Endothelial cell (in vitro differentiated cells): ENCODE measurements around the gene TCERG1L. TPM values are rescaled to one million over a fixed set of nuclear protein-coding genes. Genes with fewer than 3 reads are reported as not detected.

Experiments
- DNase-seq: peaks from one replicate; pipeline ENCODE4 v3.0.0; 2021; ENCODE audit warnings: low spot score
- H3K27ac Mint-ChIP-seq: one replicate; pipeline ENCODE4 v1.8.0; 2021; ENCODE audit warnings: mixed read lengths, inconsistent platforms; ENCODE audit not compliant: unreplicated experiment
- H3K27me3 Mint-ChIP-seq: one replicate; pipeline ENCODE4 v1.8.0; 2021; ENCODE audit warnings: mild to moderate bottlenecking, moderate library complexity, mixed read lengths, inconsistent platforms; ENCODE audit not compliant: unreplicated experiment
- H3K36me3 Mint-ChIP-seq: one replicate; pipeline ENCODE4 v1.8.0; 2021; ENCODE audit warnings: mild to moderate bottlenecking, low read depth, mixed read lengths, inconsistent platforms; ENCODE audit not compliant: unreplicated experiment
- H3K4me1 Mint-ChIP-seq: one replicate; pipeline ENCODE4 v1.8.0; 2021; ENCODE audit warnings: mild to moderate bottlenecking, mixed read lengths, inconsistent platforms; ENCODE audit not compliant: unreplicated experiment
- H3K4me3 Mint-ChIP-seq: one replicate; pipeline ENCODE4 v1.8.0; 2021; ENCODE audit warnings: mild to moderate bottlenecking, mixed read lengths, inconsistent platforms; ENCODE audit not compliant: unreplicated experiment
- H3K9me3 Mint-ChIP-seq: one replicate; pipeline ENCODE4 v1.8.0; 2021; ENCODE audit warnings: mixed read lengths, inconsistent platforms; ENCODE audit not compliant: unreplicated experiment
- total RNA-seq: library from RNA; stranded (reverse); fragmentation: NEBNext Ultra II Directional; extraction: Animal tissue kit (Norgen Biotek cat#: 25700); gene quantifications from one replicate; pipeline ENCODE4 v1.2.1, GENCODE V29; 2021; ENCODE audit not compliant: unreplicated experiment
- TF ChIP-seq, protein P1 (sequence below): fragments of 200-600 bp; sonication (generic); IDR thresholded peaks from one replicate; pipeline ENCODE4 v1.5.0; 2021; ENCODE audit warnings: antibody characterized with exemption; ENCODE audit not compliant: unreplicated experiment

TCERG1L gene
- total RNA-seq, 1 donor from 2014 or later, result not detected

DNA sequence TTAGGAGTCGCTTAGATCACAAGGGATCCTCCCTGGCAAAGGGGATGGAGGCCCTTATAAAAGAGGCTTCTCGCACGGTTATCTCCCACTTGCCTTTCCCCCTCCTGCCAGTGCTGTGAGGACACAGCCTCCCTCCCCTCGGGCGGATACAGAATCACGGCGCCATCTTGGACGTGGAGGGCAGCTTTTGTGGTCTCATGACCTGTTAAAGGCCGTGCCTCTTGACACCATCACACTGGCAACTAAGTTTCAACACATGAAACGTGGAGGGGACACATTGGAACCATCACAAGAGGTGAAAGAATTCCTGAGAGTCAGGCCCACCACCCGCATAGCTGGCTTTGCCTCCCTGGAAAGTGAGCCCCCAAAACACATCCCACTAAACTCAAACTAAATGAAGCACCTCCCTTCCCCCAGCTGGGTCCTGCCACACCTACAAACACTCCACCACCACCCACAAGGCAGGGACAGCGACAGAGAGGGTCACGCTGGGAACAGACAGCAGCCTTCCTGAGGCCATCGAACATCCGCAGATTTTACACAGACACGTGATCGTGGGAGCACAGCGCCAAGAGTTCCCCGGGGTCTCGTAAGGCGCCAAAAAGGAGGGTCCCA, 110.6 kb downstream of the TCERG1L start:
- peaks cover 19% of the 10 kb centered on the region for H3K27me3 Mint-ChIP-seq
- H3K4me1 Mint-ChIP-seq, result no peaks in the 10 kb centered on the region
- no peak for DNase-seq
- peaks cover 20% of the 10 kb centered on the region for H3K36me3 Mint-ChIP-seq
- TF ChIP-seq, protein P1, sequence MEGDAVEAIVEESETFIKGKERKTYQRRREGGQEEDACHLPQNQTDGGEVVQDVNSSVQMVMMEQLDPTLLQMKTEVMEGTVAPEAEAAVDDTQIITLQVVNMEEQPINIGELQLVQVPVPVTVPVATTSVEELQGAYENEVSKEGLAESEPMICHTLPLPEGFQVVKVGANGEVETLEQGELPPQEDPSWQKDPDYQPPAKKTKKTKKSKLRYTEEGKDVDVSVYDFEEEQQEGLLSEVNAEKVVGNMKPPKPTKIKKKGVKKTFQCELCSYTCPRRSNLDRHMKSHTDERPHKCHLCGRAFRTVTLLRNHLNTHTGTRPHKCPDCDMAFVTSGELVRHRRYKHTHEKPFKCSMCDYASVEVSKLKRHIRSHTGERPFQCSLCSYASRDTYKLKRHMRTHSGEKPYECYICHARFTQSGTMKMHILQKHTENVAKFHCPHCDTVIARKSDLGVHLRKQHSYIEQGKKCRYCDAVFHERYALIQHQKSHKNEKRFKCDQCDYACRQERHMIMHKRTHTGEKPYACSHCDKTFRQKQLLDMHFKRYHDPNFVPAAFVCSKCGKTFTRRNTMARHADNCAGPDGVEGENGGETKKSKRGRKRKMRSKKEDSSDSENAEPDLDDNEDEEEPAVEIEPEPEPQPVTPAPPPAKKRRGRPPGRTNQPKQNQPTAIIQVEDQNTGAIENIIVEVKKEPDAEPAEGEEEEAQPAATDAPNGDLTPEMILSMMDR, result no peak
- peaks cover 70% of the 10 kb centered on the region for H3K9me3 Mint-ChIP-seq
- H3K4me3 Mint-ChIP-seq, result no peak overlapping the region
- H3K27ac Mint-ChIP-seq, result no peak overlapping the region

DNA sequence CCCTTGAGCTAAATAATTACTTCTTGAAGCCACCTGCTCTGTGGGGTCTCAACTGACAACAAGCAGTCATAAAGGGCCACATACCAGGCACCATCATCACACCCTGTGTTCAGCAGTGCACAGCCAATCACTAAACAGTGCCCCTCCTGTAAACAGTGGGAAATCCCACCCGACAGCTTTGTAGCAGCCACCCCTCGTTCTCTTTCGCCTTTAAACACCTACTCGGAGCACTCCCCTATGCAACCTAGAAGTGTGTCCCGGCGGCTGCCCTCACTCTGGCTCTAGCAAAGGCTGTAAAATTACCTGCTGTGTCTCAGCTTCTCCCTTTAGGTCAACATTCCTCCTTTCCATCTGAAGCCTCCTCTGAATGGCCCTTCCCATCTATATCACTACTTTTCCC, 111.9 kb downstream of the TCERG1L start:
- peaks cover 25% of the 10 kb centered on the region for H3K36me3 Mint-ChIP-seq

DNA sequence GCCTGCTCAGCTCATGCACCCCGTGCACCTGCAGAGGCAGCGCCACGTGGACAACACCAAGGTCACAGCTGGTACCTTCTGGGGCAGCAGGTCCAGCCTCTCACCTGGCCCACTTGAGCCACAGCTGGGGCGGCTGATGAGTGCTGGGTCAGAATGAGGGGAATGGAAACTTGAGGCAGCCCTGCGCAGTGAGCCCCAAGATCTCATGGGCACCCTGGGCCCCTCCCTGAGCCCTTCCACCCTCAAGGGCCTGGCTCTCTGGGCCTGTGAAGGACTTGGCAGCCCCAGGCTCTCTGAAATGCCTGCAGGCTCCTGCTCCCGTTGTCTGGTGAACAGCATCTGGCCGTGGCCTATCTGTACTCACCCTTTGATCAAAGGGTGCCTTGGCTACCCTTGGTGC, 112.7 kb downstream of the TCERG1L start:
- Mint-ChIP-seq H3K4me1 (no peaks in the 10 kb centered on the region), H3K4me3 (no peak overlapping the region), H3K9me3 (peaks cover 74% of the 10 kb centered on the region), H3K27ac (no peak overlapping the region), H3K36me3 (peaks cover 25% of the 10 kb centered on the region), H3K27me3 (peaks cover 22% of the 10 kb centered on the region)
- TF ChIP-seq, protein P1, result no peak
- no peak for DNase-seq

More for the DNA sequence above, 111.9 kb downstream of the TCERG1L start:
- no peak for DNase-seq
- Mint-ChIP-seq H3K9me3 (peaks cover 74% of the 10 kb centered on the region), H3K4me3 (peak overlapping the region; percentile 37), H3K27ac (no peak overlapping the region), H3K4me1 (no peaks in the 10 kb centered on the region), H3K27me3 (peaks cover 20% of the 10 kb centered on the region)
- TF ChIP-seq, protein P1, result no peak

DNA sequence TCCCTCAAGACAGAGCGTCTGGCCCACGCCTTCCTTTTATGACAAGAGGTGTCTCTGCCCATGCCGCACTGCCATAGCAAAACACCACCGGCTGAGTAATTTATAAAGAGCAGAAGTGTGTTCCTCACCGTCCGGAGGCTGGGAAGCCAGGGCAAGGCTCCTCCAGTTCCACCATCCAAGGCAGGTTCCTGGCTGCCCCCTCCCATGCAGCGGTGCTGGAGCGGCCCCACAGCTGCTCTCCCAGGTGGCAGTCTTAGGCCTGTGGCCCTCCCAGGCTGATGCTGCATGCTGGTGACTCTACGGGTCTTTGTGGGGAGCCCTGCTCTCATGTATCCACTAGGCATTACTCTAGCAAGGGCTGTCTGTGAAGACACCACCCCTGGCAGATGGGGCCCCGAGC, 113.1 kb downstream of the TCERG1L start:
- peaks cover 22% of the 10 kb centered on the region for H3K27me3 Mint-ChIP-seq
- peaks cover 25% of the 10 kb centered on the region for H3K36me3 Mint-ChIP-seq
- no peaks in the 10 kb centered on the region for H3K4me1 Mint-ChIP-seq
- TF ChIP-seq, protein P1, result no peak
- H3K9me3 Mint-ChIP-seq, result peaks cover 70% of the 10 kb centered on the region
- DNase-seq, result no peak
- no peak overlapping the region for H3K4me3 Mint-ChIP-seq
- H3K27ac Mint-ChIP-seq, result no peak overlapping the region

DNA sequence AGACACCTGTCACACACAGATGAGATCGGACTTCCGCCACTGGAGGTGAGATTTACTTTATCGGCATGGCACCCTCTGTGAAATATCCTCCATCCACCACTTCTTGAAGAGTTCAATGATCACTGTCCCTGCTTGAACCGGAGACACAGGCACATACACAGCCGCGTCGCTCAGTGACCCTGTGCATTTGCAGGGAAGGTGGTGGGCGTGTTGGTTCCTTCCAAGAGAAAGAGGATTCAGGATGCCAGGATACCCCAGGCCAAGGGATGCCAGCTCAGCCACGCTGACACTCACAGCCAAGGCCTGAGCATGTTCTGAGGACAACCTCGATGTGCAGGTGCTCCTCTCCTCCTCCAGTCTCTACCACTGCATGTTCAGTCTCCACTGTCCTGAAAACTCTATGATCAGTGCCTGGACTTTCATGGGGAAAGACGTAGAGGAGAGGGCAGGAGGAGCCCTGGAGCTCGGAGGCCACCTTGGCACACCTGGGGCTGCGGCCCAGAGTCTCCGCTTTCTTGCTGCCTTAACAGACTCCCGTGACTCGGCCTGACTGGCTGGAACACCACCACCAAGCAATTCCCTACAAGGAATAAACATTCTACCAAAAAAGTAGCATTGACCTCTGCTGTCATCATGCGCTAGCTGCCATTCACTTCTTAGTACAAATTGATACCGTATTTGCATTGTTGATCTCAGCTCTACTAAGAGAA, 115.2 kb downstream of the TCERG1L start:
- no peaks in the 10 kb centered on the region for H3K4me1 Mint-ChIP-seq
- peaks cover 17% of the 10 kb centered on the region for H3K36me3 Mint-ChIP-seq
- DNase-seq, result no peak
- TF ChIP-seq, protein P1, result no peak
- H3K9me3 Mint-ChIP-seq, result peaks cover 58% of the 10 kb centered on the region
- no peak overlapping the region for H3K27ac Mint-ChIP-seq
- peaks cover 20% of the 10 kb centered on the region for H3K27me3 Mint-ChIP-seq
- H3K4me3 Mint-ChIP-seq, result peak overlapping the region; percentile 20
